Measurements from ENCODE around the gene PLEKHG4B. TPM values are rescaled to one million over a fixed set of nuclear protein-coding genes. Genes with fewer than 3 reads are reported as not detected.

PLEKHG4B gene
- total RNA-seq, 1 experiment from 2014 or later, result 0.28 TPM

DNA sequence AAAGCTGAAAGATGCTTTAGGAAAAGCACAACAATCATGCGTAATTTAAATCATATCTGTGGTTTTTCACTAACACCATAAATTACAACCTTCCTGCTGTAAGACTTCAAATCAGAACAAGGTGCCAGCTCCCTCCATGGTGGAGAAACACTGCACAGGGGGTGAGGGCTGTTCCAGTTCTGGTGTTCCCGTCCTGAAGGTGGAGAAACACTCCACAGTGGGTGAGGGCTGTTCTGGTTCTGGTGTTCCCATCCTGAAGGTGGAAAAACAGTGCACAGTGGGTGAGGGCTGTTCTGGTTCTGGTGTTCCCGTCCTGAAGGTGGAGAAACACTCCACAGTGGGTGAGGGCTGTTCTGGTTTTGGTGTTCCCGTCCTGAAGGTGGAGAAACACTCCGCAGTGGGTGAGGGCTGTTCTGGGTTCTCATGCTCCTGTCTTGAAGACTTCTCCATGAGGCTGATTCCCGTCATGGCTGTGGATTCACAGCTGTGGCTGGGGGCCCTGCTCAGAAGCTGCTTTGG is 12.9 kb downstream of the PLEKHG4B start:
- POLR2A ChIA-PET (ENCODE audit: low non-redundant PET), result no interaction called here
- H3K27ac ChIP-seq (ENCODE audit: low read depth, low read length, poor library complexity, severe bottlenecking), result no peak overlapping the region
- intact Hi-C loops (cut with micrococcal nuclease; ENCODE audit: unreplicated experiment), result no loop called here

DNA sequence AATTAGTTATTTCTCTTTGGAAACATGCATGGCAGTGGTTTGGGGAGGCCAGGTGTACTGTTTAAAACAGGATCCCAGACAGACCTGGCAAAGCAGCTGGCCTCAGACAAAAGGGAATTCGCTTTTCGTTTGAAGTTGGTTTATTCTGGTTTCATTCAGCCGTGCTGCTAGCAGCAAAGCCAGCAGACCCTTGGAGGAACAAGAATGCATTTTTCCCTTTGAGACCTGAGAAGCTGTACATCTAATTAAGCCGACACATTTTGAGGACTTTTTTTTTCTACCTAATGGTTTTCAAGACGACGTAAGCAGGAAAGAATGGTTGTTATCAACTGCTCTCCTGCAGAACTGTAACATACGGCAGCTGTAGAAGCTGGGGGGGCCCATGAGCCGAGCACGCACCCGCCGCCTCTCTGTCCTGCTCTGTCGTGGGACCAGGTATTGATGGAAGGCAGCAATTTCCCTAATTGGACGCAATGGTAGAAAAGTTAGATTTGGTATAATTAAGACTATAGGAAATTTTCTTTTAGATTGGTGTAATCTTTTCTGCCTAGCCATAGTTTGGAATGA is 13.6 kb downstream of the PLEKHG4B start:
- no peak overlapping the region for H3K27ac ChIP-seq (ENCODE audit: low read depth, low read length, poor library complexity, severe bottlenecking)
- no peaks in the 10 kb centered on the region for H3K36me3 ChIP-seq (ENCODE audit: insufficient read depth, low read length, poor library complexity, severe bottlenecking)
- TF ChIP-seq EZH2 (IDR thresholded peaks at IDR 0.05; ENCODE audit: borderline replicate concordance, low read depth, low read length, poor library complexity, severe bottlenecking), result no peak
- TF ChIP-seq, protein P1, sequence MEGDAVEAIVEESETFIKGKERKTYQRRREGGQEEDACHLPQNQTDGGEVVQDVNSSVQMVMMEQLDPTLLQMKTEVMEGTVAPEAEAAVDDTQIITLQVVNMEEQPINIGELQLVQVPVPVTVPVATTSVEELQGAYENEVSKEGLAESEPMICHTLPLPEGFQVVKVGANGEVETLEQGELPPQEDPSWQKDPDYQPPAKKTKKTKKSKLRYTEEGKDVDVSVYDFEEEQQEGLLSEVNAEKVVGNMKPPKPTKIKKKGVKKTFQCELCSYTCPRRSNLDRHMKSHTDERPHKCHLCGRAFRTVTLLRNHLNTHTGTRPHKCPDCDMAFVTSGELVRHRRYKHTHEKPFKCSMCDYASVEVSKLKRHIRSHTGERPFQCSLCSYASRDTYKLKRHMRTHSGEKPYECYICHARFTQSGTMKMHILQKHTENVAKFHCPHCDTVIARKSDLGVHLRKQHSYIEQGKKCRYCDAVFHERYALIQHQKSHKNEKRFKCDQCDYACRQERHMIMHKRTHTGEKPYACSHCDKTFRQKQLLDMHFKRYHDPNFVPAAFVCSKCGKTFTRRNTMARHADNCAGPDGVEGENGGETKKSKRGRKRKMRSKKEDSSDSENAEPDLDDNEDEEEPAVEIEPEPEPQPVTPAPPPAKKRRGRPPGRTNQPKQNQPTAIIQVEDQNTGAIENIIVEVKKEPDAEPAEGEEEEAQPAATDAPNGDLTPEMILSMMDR (conservative IDR thresholded peaks at IDR 0.05; ENCODE audit: low read depth, low read length), result no peak
- intact Hi-C loops (cut with micrococcal nuclease; ENCODE audit: unreplicated experiment), result no loop called here
- ChIA-PET CTCF (no interaction called here), POLR2A (ENCODE audit: low non-redundant PET) (no interaction called here)
- no peaks in the 10 kb centered on the region for H3K4me1 ChIP-seq (ENCODE audit: insufficient read depth, low read length, poor library complexity, severe bottlenecking)
- peaks cover 27% of the 10 kb centered on the region for H3K27me3 ChIP-seq (replicated peaks; ENCODE audit: insufficient read depth, low read depth, low read length, poor library complexity)
- no peak overlapping the region for H3K4me3 ChIP-seq (ENCODE audit: low read depth, low read length, poor library complexity, severe bottlenecking)
- no peak for DNase-seq (ENCODE audit: low spot score)
- no peaks in the 10 kb centered on the region for H3K9me3 ChIP-seq (ENCODE audit: low read depth, low read length, poor library complexity, severe bottlenecking)
- no TSS peak for BruUV-seq (replicated peaks)

More for the DNA sequence above, 12.9 kb downstream of the PLEKHG4B start:
- Histone ChIP-seq H3K4me3 (ENCODE audit: low read depth, low read length, poor library complexity, severe bottlenecking) (no peak overlapping the region), H3K4me1 (ENCODE audit: insufficient read depth, low read length, poor library complexity, severe bottlenecking) (peaks cover under 1% of the 10 kb centered on the region), H3K27me3 (replicated peaks; ENCODE audit: insufficient read depth, low read depth, low read length, poor library complexity) (peaks cover 27% of the 10 kb centered on the region), H3K36me3 (ENCODE audit: insufficient read depth, low read length, poor library complexity, severe bottlenecking) (no peaks in the 10 kb centered on the region), H3K9me3 (ENCODE audit: low read depth, low read length, poor library complexity, severe bottlenecking) (no peaks in the 10 kb centered on the region)
- TF ChIP-seq, protein P1 (conservative IDR thresholded peaks at IDR 0.05; ENCODE audit: low read depth, low read length), result no peak
- TF ChIP-seq EZH2 (IDR thresholded peaks at IDR 0.05; ENCODE audit: borderline replicate concordance, low read depth, low read length, poor library complexity, severe bottlenecking), result no peak
- no peak for DNase-seq (ENCODE audit: low spot score)
- CTCF ChIA-PET, result no interaction called here
- no TSS peak for BruUV-seq (replicated peaks)

DNA sequence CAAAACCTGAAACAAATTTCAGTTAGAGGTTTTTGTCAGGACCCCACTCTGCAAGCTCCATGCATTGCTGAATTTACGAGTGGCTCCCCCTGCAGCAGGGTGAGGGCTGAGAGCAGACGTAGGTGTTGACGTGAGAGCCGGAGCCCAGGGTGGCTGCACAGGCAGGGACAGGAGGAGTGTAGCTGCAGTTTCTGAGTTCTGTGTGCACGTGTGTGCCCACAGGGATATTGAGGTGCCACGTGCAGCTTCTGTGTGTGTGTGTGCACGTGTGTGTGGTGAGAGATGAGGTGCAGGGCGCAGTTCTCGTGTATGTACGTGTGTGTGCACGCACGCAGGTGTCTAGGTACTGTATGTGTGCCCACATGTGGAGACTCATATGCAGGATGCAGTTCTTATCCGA is 14.6 kb downstream of the PLEKHG4B start:
- peaks cover 27% of the 10 kb centered on the region for H3K27me3 ChIP-seq (replicated peaks; ENCODE audit: insufficient read depth, low read depth, low read length, poor library complexity)
- H3K4me1 ChIP-seq (ENCODE audit: insufficient read depth, low read length, poor library complexity, severe bottlenecking), result no peaks in the 10 kb centered on the region
- intact Hi-C loops (cut with micrococcal nuclease; ENCODE audit: unreplicated experiment), result no loop called here
- H3K4me3 ChIP-seq (ENCODE audit: low read depth, low read length, poor library complexity, severe bottlenecking), result no peak overlapping the region
- H3K36me3 ChIP-seq (ENCODE audit: insufficient read depth, low read length, poor library complexity, severe bottlenecking), result no peaks in the 10 kb centered on the region
- no peak overlapping the region for H3K27ac ChIP-seq (ENCODE audit: low read depth, low read length, poor library complexity, severe bottlenecking)
- ChIA-PET POLR2A (ENCODE audit: low non-redundant PET) (no interaction called here), CTCF (no interaction called here)
- BruUV-seq (replicated peaks), result no TSS peak
- H3K9me3 ChIP-seq (ENCODE audit: low read depth, low read length, poor library complexity, severe bottlenecking), result no peaks in the 10 kb centered on the region
- DNase-seq (ENCODE audit: low spot score), result no peak
- TF ChIP-seq, protein P1 (conservative IDR thresholded peaks at IDR 0.05; ENCODE audit: low read depth, low read length), result no peak
- TF ChIP-seq EZH2 (IDR thresholded peaks at IDR 0.05; ENCODE audit: borderline replicate concordance, low read depth, low read length, poor library complexity, severe bottlenecking), result no peak

All from A673 (cell line).